ENCODE measurements around the gene SDF4. TPM values are rescaled to one million over a fixed set of nuclear protein-coding genes. Genes with fewer than 3 reads are reported as not detected.
A peak's percentile ranks its signal among the peaks of the same experiment; 100 is the strongest.

SDF4 gene
- total RNA-seq, 4 donors from 2014 or later, result 51.0 to 94.2 (median 79.4) TPM

- Histone ChIP-seq H3K27me3 (peaks cover 0 to 9% (median 2%) of the 10 kb centered on the region in 3 donors), H3K27ac (peak overlapping the region in 1 of 4 donors; percentile 18), H3K9me3 (no peaks in the 10 kb centered on the region), H3K4me1 (no peaks in the 10 kb centered on the region), H3K36me3 (no peaks in the 10 kb centered on the region), H3K4me3 (peak overlapping the region in 1 of 4 donors; percentile 40)
- TF ChIP-seq CTCF (IDR thresholded peaks at IDR 0.05 in 4 of 5, conservative IDR thresholded peaks at IDR 0.05 in 1 of 5), result no peak
- TF ChIP-seq POLR2A (IDR thresholded peaks at IDR 0.05), result no peak
- DNase-seq (no peak), ATAC-seq (no peak)
- intact Hi-C loops (cut with DNase I; ENCODE audit: low total_unique reads) (no loop called here), in situ Hi-C loops (cut with MboI; ENCODE audit: low sequenced_read_pairs in 4 of 4) (no loop called here)
These were observed 48.5 kb downstream of the SDF4 start for GRCh38 chr1:1183221-1183747.

GRCh38 chr1:1182491-1183220 is 49.1 kb downstream of the SDF4 start:
- Histone ChIP-seq H3K4me1 (no peaks in the 10 kb centered on the region), H3K36me3 (no peaks in the 10 kb centered on the region), H3K27me3 (peaks cover 0 to 13% (median 2%) of the 10 kb centered on the region in 3 donors), H3K9me3 (no peaks in the 10 kb centered on the region), H3K27ac (peak overlapping the region in 1 of 4 donors; percentile 18), H3K4me3 (peak overlapping the region in 2 of 4 donors; percentile 4 to 40)
- ATAC-seq, result no peak
- no peak for DNase-seq
- in situ Hi-C loops (cut with MboI; ENCODE audit: low sequenced_read_pairs in 4 of 4), result no loop called here
- intact Hi-C loops (cut with DNase I; ENCODE audit: low total_unique reads), result no loop called here
- TF ChIP-seq CTCF (IDR thresholded peaks at IDR 0.05 in 4 of 5, conservative IDR thresholded peaks at IDR 0.05 in 1 of 5), result no peak
- TF ChIP-seq POLR2A (IDR thresholded peaks at IDR 0.05), result no peak

- DNase-seq, result no peak
- no peaks in the 10 kb centered on the region for H3K9me3 ChIP-seq
- H3K27ac ChIP-seq, result no peak overlapping the region
- no peak for TF ChIP-seq CTCF (IDR thresholded peaks at IDR 0.05 in 4 of 5, conservative IDR thresholded peaks at IDR 0.05 in 1 of 5)
- no peak for TF ChIP-seq POLR2A (IDR thresholded peaks at IDR 0.05)
- H3K36me3 ChIP-seq, result no peaks in the 10 kb centered on the region
- intact Hi-C loops (cut with DNase I; ENCODE audit: low total_unique reads), result no loop called here
- no peaks in the 10 kb centered on the region for H3K4me1 ChIP-seq
- in situ Hi-C loops (cut with MboI; ENCODE audit: low sequenced_read_pairs in 4 of 4), result no loop called here
- ATAC-seq, result no peak
- peaks cover 1 to 17% (median 2%) of the 10 kb centered on the region in 3 donors for H3K27me3 ChIP-seq
- peak overlapping the region in 1 of 4 donors; percentile 40 for H3K4me3 ChIP-seq
These were observed 49.8 kb downstream of the SDF4 start for GRCh38 chr1:1181938-1182410.

- TF ChIP-seq POLR2A (IDR thresholded peaks at IDR 0.05), result no peak
- no peak for TF ChIP-seq CTCF (IDR thresholded peaks at IDR 0.05 in 4 of 5, conservative IDR thresholded peaks at IDR 0.05 in 1 of 5)
- ATAC-seq, result no peak
- Histone ChIP-seq H3K27ac (no peak overlapping the region), H3K4me1 (no peaks in the 10 kb centered on the region), H3K27me3 (peaks cover 2 to 20% (median 8%) of the 10 kb centered on the region in 3 donors), H3K4me3 (no peak overlapping the region), H3K36me3 (no peaks in the 10 kb centered on the region), H3K9me3 (no peaks in the 10 kb centered on the region)
- in situ Hi-C loops (cut with MboI; ENCODE audit: low sequenced_read_pairs in 4 of 4), result no loop called here
- intact Hi-C loops (cut with DNase I; ENCODE audit: low total_unique reads), result no loop called here
- no peak for DNase-seq
These were observed 50.5 kb downstream of the SDF4 start for GRCh38 chr1:1181129-1181937.

Data from gastrocnemius medialis (tissue), 4 donors.